Neuronal stem cell (in vitro differentiated cells): Measurements from ENCODE around the gene DNAAF8.
A peak's percentile ranks its signal among the peaks of the same experiment; 100 is the strongest.

ENCODE experiments used
- DNase-seq: peaks from one replicate; pipeline ENCODE4 v3.0.0-alpha.2; 2013; ENCODE audit warnings: low spot score
- H2AFZ ChIP-seq: one replicate; pipeline ENCODE4 v1.6.1; 2013; ENCODE audit warnings: mild to moderate bottlenecking, low read length, inconsistent platforms
- H2AK5ac ChIP-seq: 2 replicates; pipeline ENCODE4 v1.6.1; 2013; ENCODE audit warnings: low read depth, mild to moderate bottlenecking, inconsistent platforms, low read length, moderate library complexity, mixed read lengths
- H2BK120ac ChIP-seq: 2 replicates; pipeline ENCODE4 v1.6.1; 2013; ENCODE audit warnings: low read depth, mild to moderate bottlenecking, inconsistent platforms, low read length, moderate library complexity, mixed read lengths
- H2BK12ac ChIP-seq: one replicate; pipeline ENCODE4 v1.6.1; 2013; ENCODE audit warnings: low read length, inconsistent platforms
- H2BK15ac ChIP-seq: 2 replicates; pipeline ENCODE4 v1.6.1; 2013; ENCODE audit warnings: mild to moderate bottlenecking, low read length, inconsistent platforms, mixed read lengths
- H2BK5ac ChIP-seq: one replicate; pipeline ENCODE4 v1.6.1; 2013; ENCODE audit warnings: inconsistent platforms, mild to moderate bottlenecking, low read length, moderate library complexity
- H3K14ac ChIP-seq: one replicate; pipeline ENCODE4 v1.6.1; 2013; ENCODE audit warnings: low read length, inconsistent platforms
- H3K18ac ChIP-seq: 2 replicates; pipeline ENCODE4 v1.6.1; 2013; ENCODE audit warnings: low read length, inconsistent platforms
- H3K23ac ChIP-seq: 2 replicates; pipeline ENCODE4 v1.6.1; 2013; ENCODE audit warnings: low read depth, mild to moderate bottlenecking, mixed read lengths, low read length, inconsistent platforms; ENCODE audit not compliant: poor library complexity
- H3K27ac ChIP-seq: replicated peaks from 3 replicates; pipeline ENCODE4 v1.5.1; 2013; ENCODE audit warnings: low read length, inconsistent platforms
- H3K27me3 ChIP-seq, 3 experiments: 2 replicates each; pipeline ENCODE4 v1.6.1; 2013; ENCODE audit warnings: low read length in 3 of 3, mild to moderate bottlenecking in 2 of 3, inconsistent platforms in 1 of 3, low read depth in 1 of 3, mixed read lengths in 1 of 3, moderate library complexity in 1 of 3; ENCODE audit not compliant: control insufficient read depth in 3 of 3, insufficient read depth in 3 of 3
- H3K36me3 ChIP-seq, 2 donors: replicated peaks in 1 of 2; 2 replicates each; pipeline ENCODE4 v1.6.1; 2013; ENCODE audit warnings: low read length in 2 of 2; ENCODE audit not compliant: control insufficient read depth in 2 of 2, insufficient read depth in 2 of 2
- H3K4ac ChIP-seq: 2 replicates; pipeline ENCODE4 v1.6.1; 2013; ENCODE audit warnings: inconsistent platforms, mild to moderate bottlenecking, low read length, moderate library complexity
- H3K4me1 ChIP-seq, 2 donors: 1 replicate in 1 of 2; 2 replicates in 1 of 2; pipeline ENCODE4 v1.6.1; 2013; ENCODE audit warnings: low read length in 2 of 2, low read depth in 1 of 2; ENCODE audit not compliant: control insufficient read depth in 2 of 2, insufficient read depth in 1 of 2
- H3K4me2 ChIP-seq: one replicate; pipeline ENCODE4 v1.6.1; 2013; ENCODE audit warnings: mild to moderate bottlenecking, low read length, inconsistent platforms; ENCODE audit not compliant: insufficient read depth, poor library complexity, severe bottlenecking
- H3K4me3 ChIP-seq, 2 donors: 2 replicates each; pipeline ENCODE4 v1.5.1; 2013; ENCODE audit warnings: low read length in 2 of 2, mild to moderate bottlenecking in 2 of 2, inconsistent platforms in 1 of 2, moderate library complexity in 1 of 2
- H3K79me1 ChIP-seq: one replicate; pipeline ENCODE4 v1.6.1; 2013; ENCODE audit warnings: low read depth, mild to moderate bottlenecking, inconsistent platforms, low read length, moderate library complexity
- H3K9ac ChIP-seq: one replicate; pipeline ENCODE4 v1.6.1; 2013; ENCODE audit warnings: mild to moderate bottlenecking, low read depth, low read length, inconsistent platforms; ENCODE audit not compliant: poor library complexity
- H3K9me3 ChIP-seq, 2 donors: replicated peaks in 1 of 2; 2 replicates each; pipeline versions ENCODE3 to v1.6.1; 2013; ENCODE audit warnings: low read length in 2 of 2, mild to moderate bottlenecking in 2 of 2, inconsistent platforms in 1 of 2, low read depth in 1 of 2, mixed read lengths in 1 of 2, moderate library complexity in 1 of 2; ENCODE audit not compliant: control insufficient read depth in 2 of 2, insufficient read depth in 1 of 2
- H4K8ac ChIP-seq: one replicate; pipeline ENCODE4 v1.6.1; 2013; ENCODE audit warnings: low read depth, mild to moderate bottlenecking, inconsistent platforms, low read length, moderate library complexity
- H4K91ac ChIP-seq: one replicate; pipeline ENCODE4 v1.6.1; 2013; ENCODE audit warnings: low read length, low read depth, mild to moderate bottlenecking, inconsistent platforms; ENCODE audit not compliant: poor library complexity
- WGBS, 2 donors: extraction: QIAGEN DNeasy Blood & Tissue Kit; methylation state at CpG; one replicate each; pipeline ENCODE4 v1.1.7; 2013; ENCODE audit warnings: missing lambda C conversion rate in 2 of 2, mixed read lengths in 1 of 2; ENCODE audit not compliant: insufficient read length in 2 of 2, insufficient replicate concordance in 1 of 2; ENCODE audit errors: extremely low coverage in 2 of 2; 5-methylcytosine and 5-hydroxymethylcytosine counted together

Gene DNAAF8

GRCh38 chr16:4788489-4788889, 54.2 kb downstream of the DNAAF8 start:
- Histone ChIP-seq H3K27ac (no peak overlapping the region), H3K9me3 (no peaks in the 10 kb centered on the region), H2BK12ac (no peak overlapping the region), H3K36me3 (no peaks in the 10 kb centered on the region), H4K91ac (no peak overlapping the region), H3K79me1 (no peaks in the 10 kb centered on the region), H3K18ac (no peak overlapping the region), H3K9ac (no peak overlapping the region), H4K8ac (no peak overlapping the region), H3K4me2 (no peak overlapping the region), H2BK15ac (no peak overlapping the region), H2AK5ac (no peak overlapping the region), H3K4me1 (peaks cover 3 to 5% of the 10 kb centered on the region in 2 donors), H3K4ac (no peak overlapping the region), H2BK120ac (no peak overlapping the region), H2AFZ (peak overlapping the region; percentile 32), H3K27me3 (peaks cover 0 to 2% (median 0%) of the 10 kb centered on the region in 3 experiments), H3K23ac (no peak overlapping the region), H3K14ac (no peak overlapping the region), H3K4me3 (no peak overlapping the region), H2BK5ac (no peak overlapping the region)
- DNase-seq, result no peak
- no CpG with 5 or more reads among the region's 9 CpGs for WGBS, 2 donors

GRCh38 chr16:4788910-4789309, 54.6 kb downstream of the DNAAF8 start:
- H3K18ac ChIP-seq, result no peak overlapping the region
- H2BK5ac ChIP-seq, result no peak overlapping the region
- H2AK5ac ChIP-seq, result no peak overlapping the region
- no peaks in the 10 kb centered on the region for H3K79me1 ChIP-seq
- no CpG with 5 or more reads among the region's 7 CpGs for WGBS, 2 donors
- H2BK12ac ChIP-seq, result no peak overlapping the region
- no peak overlapping the region for H3K14ac ChIP-seq
- no peak overlapping the region for H3K9ac ChIP-seq
- H2AFZ ChIP-seq, result peak overlapping the region; percentile 29
- no peak overlapping the region for H4K91ac ChIP-seq
- H3K36me3 ChIP-seq, result no peaks in the 10 kb centered on the region
- H2BK120ac ChIP-seq, result no peak overlapping the region
- DNase-seq, result no peak
- H3K27me3 ChIP-seq, result peaks cover 0 to 2% (median 0%) of the 10 kb centered on the region in 3 experiments
- no peaks in the 10 kb centered on the region for H3K9me3 ChIP-seq
- H3K4me3 ChIP-seq, result no peak overlapping the region
- H3K4me1 ChIP-seq, result peaks cover 3 to 5% of the 10 kb centered on the region in 2 donors
- H3K4ac ChIP-seq, result no peak overlapping the region
- H3K23ac ChIP-seq, result no peak overlapping the region
- no peak overlapping the region for H3K4me2 ChIP-seq
- no peak overlapping the region for H3K27ac ChIP-seq
- H4K8ac ChIP-seq, result no peak overlapping the region
- no peak overlapping the region for H2BK15ac ChIP-seq

- H3K4me3 ChIP-seq, result no peak overlapping the region
- no peak overlapping the region for H3K14ac ChIP-seq
- peaks cover 0 to 2% (median 0%) of the 10 kb centered on the region in 3 experiments for H3K27me3 ChIP-seq
- no peak overlapping the region for H2BK5ac ChIP-seq
- no peak overlapping the region for H3K23ac ChIP-seq
- no peak overlapping the region for H2AFZ ChIP-seq
- H2BK120ac ChIP-seq, result no peak overlapping the region
- no peak overlapping the region for H2BK12ac ChIP-seq
- no peak overlapping the region for H3K18ac ChIP-seq
- peaks cover 3 to 5% of the 10 kb centered on the region in 2 donors for H3K4me1 ChIP-seq
- no peaks in the 10 kb centered on the region for H3K9me3 ChIP-seq
- H3K79me1 ChIP-seq, result no peaks in the 10 kb centered on the region
- H3K4me2 ChIP-seq, result no peak overlapping the region
- WGBS, 2 donors, result no CpG with 5 or more reads among the region's 10 CpGs
- H3K27ac ChIP-seq, result no peak overlapping the region
- no peak overlapping the region for H2AK5ac ChIP-seq
- no peaks in the 10 kb centered on the region for H3K36me3 ChIP-seq
- H4K8ac ChIP-seq, result no peak overlapping the region
- no peak overlapping the region for H4K91ac ChIP-seq
- DNase-seq, result no peak
- no peak overlapping the region for H3K9ac ChIP-seq
- no peak overlapping the region for H3K4ac ChIP-seq
- no peak overlapping the region for H2BK15ac ChIP-seq
These were observed 55.9 kb downstream of the DNAAF8 start for GRCh38 chr16:4790261-4790660.

GRCh38 chr16:4790871-4791270, 56.5 kb downstream of the DNAAF8 start:
- Histone ChIP-seq H3K14ac (peak overlapping the region; percentile 82), H3K4me3 (no peak overlapping the region), H3K36me3 (no peaks in the 10 kb centered on the region), H3K4me1 (peaks cover 3 to 5% of the 10 kb centered on the region in 2 donors), H2BK12ac (no peak overlapping the region), H3K18ac (peak overlapping the region; percentile 71), H2BK120ac (no peak overlapping the region), H2BK5ac (no peak overlapping the region), H2BK15ac (no peak overlapping the region), H3K79me1 (no peaks in the 10 kb centered on the region), H4K8ac (no peak overlapping the region), H3K4ac (no peak overlapping the region), H3K4me2 (no peak overlapping the region), H3K23ac (peak overlapping the region; percentile 43), H3K27ac (no peak overlapping the region), H2AK5ac (peak overlapping the region; percentile 84), H3K9ac (no peak overlapping the region), H3K27me3 (peaks cover 0 to 2% (median 0%) of the 10 kb centered on the region in 3 experiments), H2AFZ (no peak overlapping the region), H3K9me3 (no peaks in the 10 kb centered on the region), H4K91ac (no peak overlapping the region)
- WGBS, 2 donors, result no CpG with 5 or more reads among the region's 10 CpGs
- no peak for DNase-seq
